HG03521 (cell line): Measurements from ENCODE around the gene KCNQ2.

Experiments
- ATAC-seq: cut with Tn5 transposase; IDR thresholded peaks from one replicate; pipeline ENCODE4 v1.9.1; 2021; ENCODE audit warnings: mild to moderate bottlenecking, moderate library complexity; ENCODE audit not compliant: unreplicated experiment

The KCNQ2 gene

GRCh38 chr20:63406617-63407245 lies 65.7 kb downstream of the KCNQ2 start:
- ATAC-seq = no peak

GRCh38 chr20:63406011-63406410 lies 66.4 kb downstream of the KCNQ2 start:
- ATAC-seq = no peak

GRCh38 chr20:63405102-63405730 lies 67.2 kb downstream of the KCNQ2 start:
- no peak for ATAC-seq

- ATAC-seq = no peak
Measured at GRCh38 chr20:63404129-63405085, 68.0 kb downstream of the KCNQ2 start.

- ATAC-seq = no peak
Measured at GRCh38 chr20:63403403-63404105, 68.9 kb downstream of the KCNQ2 start.

GRCh38 chr20:63402860-63403220 lies 69.6 kb downstream of the KCNQ2 start:
- no peak for ATAC-seq

GRCh38 chr20:63402181-63402859 lies 70.1 kb downstream of the KCNQ2 start:
- no peak for ATAC-seq

- no peak for ATAC-seq
Measured at GRCh38 chr20:63401384-63402110, 70.9 kb downstream of the KCNQ2 start.

GRCh38 chr20:63400486-63401210 lies 71.8 kb downstream of the KCNQ2 start:
- ATAC-seq = no peak

GRCh38 chr20:63399596-63400375 lies 72.7 kb downstream of the KCNQ2 start:
- ATAC-seq = no peak

- no peak for ATAC-seq
Measured at GRCh38 chr20:63398744-63399514, 73.5 kb downstream of the KCNQ2 start.

GRCh38 chr20:63397946-63398450 lies 74.5 kb downstream of the KCNQ2 start:
- ATAC-seq = no peak

- ATAC-seq = no peak
Measured at GRCh38 chr20:63397155-63397843, 75.2 kb downstream of the KCNQ2 start.

GRCh38 chr20:63396300-63396699 lies 76.2 kb downstream of the KCNQ2 start:
- no peak for ATAC-seq

- no peak for ATAC-seq
Measured at GRCh38 chr20:63395723-63396122, 76.7 kb downstream of the KCNQ2 start.

- no peak for ATAC-seq
Measured at GRCh38 chr20:63394920-63395455, 77.5 kb downstream of the KCNQ2 start.
